GM13976 (cell line): ENCODE measurements around the gene LRRC56.

ENCODE experiments used
- DNase-seq: peaks from one replicate; pipeline ENCODE4 v3.0.0; 2012; ENCODE audit warnings: low spot score
- CTCF ChIP-seq: IDR thresholded peaks from 2 replicates; pipeline ENCODE4 v1.5.1; 2012; ENCODE audit warnings: borderline replicate concordance, mild to moderate bottlenecking; ENCODE audit not compliant: insufficient read depth; ENCODE audit errors: extremely low read depth, missing control alignments, control extremely low read depth
- in situ Hi-C: fragments of 300-500 bp; cut with MboI; formaldehyde crosslinking; loops from one replicate; pipeline ENCODE4 v1.12.0; 2022; ENCODE audit warnings: low sequenced_read_pairs, mixed read lengths, inconsistent platforms; ENCODE audit not compliant: unreplicated experiment

The LRRC56 gene

DNA sequence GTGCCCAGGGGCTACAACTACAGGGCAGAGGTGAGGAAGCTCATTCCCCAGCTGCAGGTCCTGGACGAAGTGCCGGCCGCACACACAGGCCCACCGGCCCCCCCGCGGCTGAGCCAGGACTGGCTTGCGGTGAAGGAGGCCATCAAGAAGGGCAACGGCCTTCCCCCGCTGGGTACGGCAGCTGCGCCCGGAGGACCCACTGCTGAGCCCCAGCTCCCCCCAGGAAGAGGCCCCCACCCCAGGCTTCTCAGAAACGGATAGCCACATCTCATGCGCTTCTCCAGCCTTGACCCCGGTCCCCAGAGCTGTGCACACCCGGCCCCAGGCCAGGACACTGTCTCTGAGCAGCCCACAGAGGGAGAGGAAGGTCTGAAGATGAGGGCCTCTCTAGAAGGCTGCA is 13.8 kb downstream of the LRRC56 start:
- no peak for DNase-seq
- TF ChIP-seq CTCF, result no peak
- in situ Hi-C loops, result loop anchor here (10.0 kb wide), 1 partner anchor 174 kb away; no protein-coding TSS in a partner anchor

DNA sequence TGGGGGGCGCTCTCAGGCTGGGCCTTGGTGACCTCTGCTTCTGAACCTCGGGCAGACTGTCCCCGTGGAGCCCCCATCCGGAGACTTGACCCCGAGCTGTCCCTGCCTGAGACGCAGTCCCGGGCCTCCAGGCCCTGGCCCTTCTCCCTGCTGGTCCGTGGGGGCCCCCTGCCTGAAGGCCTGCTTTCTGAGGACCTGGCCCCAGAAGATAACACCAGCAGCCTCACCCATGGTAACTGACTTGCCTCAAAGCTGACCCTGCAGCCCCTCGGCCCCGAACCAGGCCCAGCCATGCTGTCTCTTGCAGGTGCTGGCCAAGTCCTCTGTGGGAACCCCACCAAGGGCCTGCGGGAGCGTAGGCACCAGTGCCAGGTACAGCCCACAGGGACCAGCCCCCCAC is 14.3 kb downstream of the LRRC56 start:
- no peak for TF ChIP-seq CTCF
- in situ Hi-C loops, result loop anchor here (10.0 kb wide), 1 partner anchor 173 kb away; no protein-coding TSS in a partner anchor
- no peak for DNase-seq

DNA sequence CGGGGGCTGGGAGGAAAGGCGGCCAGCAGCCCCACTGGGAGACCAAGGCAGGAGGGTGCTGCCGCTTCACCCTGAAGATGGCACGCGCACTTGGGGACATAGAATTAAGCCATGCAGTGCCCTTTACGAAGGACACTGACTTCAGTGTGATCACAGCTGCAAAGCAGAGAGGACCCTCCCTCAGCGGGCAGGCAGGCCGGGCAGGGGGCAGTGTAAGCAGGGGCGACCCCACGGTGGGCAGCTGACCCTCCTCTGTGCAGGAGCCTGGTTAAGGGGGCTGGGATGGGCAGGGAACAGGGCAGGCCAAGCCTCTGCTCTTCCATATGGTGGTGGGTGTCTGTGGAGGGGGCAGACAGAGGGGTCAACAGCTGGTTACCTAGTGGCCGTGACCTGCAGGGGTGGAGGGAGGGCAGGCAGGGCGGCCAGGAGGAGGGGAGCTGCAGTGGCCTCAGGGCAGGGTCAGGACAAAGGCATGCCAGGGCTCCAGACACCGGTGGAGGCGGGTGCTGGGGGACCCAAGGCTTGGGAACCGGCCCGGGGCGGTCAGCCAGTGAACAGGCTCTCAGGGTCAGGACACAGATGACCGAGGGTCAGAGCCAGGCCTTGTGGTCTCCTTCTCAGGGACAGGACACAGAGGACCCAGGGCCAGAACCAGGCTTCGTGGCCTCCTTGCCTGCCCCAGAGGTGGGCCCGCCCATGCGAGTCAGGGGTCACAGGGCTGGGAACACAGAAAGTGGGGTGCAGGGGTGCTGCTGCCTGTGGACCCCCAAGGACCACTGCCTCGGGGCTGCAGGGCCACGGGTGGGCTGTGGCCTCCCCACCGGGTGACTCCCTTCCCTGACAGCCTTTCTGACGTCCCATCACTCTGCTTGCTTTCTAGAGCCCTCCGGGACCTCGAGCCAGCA is 16.0 kb downstream of the LRRC56 start:
- DNase-seq, result no peak
- no peak for TF ChIP-seq CTCF
- in situ Hi-C loops, result loop anchor here (10.0 kb wide), 1 partner anchor 171 kb away; no protein-coding TSS in a partner anchor

GRCh38 chr11:553988-554340 is 16.6 kb downstream of the LRRC56 start:
- TF ChIP-seq CTCF, result no peak
- in situ Hi-C loops, result loop anchor here (10.0 kb wide), 1 partner anchor 171 kb away; no protein-coding TSS in a partner anchor
- DNase-seq, result no peak

DNA sequence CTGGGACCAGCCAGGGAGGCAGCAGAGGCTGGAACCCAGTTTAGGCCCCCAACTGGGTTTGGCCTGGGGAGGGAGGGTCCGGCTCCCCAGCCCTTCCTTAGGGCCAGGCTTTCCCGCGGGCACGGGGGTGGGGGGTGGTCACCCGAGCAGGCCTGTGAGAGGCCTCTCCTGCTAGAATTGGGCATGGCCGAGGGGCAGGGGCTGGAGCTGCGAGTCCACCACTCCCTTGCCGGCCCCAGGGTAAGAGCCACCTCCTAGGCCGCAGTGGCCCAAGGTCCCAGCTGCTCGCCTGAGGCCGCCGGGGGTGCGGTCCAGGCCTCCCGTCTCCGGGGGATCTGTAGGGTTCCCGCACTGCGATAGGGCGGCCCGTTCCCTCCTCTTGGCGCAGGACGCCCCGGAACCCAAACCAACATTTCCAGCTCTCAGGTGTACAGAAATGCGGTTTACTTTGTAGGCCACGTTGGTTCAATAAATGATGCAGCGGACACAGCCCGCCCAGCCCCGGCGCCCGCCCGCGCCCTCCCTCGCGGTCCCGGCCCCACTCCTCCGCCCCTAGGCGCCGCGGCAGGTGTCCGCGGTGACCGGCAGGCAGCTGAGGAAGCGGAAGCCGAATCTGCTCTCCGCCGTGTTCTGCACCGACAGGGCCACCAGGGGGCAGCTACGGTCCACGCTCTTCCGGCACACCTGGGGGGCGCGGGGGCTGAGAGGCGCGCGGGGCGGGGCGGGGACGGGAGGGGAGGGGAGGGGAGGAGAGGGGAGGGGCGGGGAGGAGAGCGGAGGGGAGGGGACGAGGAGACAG is 17.3 kb downstream of the LRRC56 start:
- TF ChIP-seq CTCF, result peak; percentile 89
- peak; percentile 92 for DNase-seq
- in situ Hi-C loops, result loop anchor here (10.0 kb wide), 1 partner anchor 170 kb away; no protein-coding TSS in a partner anchor

GRCh38 chr11:555227-555779 is 18.0 kb downstream of the LRRC56 start:
- in situ Hi-C loops, result loop anchor here (10.0 kb wide), 1 partner anchor 169 kb away; no protein-coding TSS in a partner anchor
- no peak for TF ChIP-seq CTCF
- no peak for DNase-seq
